Measurements from ENCODE around the gene SLC9A4.

SLC9A4 gene

DNA sequence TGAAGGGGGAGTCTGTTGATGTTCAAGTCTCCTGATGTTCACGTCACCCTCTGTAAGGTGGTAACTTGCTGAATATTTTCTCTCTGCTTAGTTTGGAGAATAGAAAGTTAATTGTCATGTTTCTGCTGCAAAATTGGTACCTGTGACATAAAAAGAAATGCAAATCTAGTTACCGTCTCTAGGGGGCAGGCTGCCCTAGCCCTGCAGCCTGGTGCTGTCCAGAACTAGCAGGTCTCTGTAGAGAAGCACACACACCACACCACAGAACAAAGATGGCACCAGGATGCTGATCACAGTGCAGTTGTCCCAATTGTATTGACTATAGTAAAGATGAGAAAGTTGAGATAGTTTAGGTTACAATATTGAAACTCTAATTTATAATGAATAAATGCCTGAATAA lies 47.0 kb downstream of the SLC9A4 start:
- H3K4me1 ChIP-seq (ENCODE audit: control insufficient read depth, low read length) = no peaks in the 10 kb centered on the region
- H3K4me3 ChIP-seq (ENCODE audit: low read length) = no peak overlapping the region

GRCh38 chr2:102520801-102521200 lies 47.8 kb downstream of the SLC9A4 start:
- no peaks in the 10 kb centered on the region for H3K79me2 ChIP-seq (ENCODE audit: control insufficient read depth, low read length)
- no peaks in the 10 kb centered on the region for H3K4me1 ChIP-seq (ENCODE audit: control insufficient read depth, low read length)
- H3K4me2 ChIP-seq (ENCODE audit: low read length) = no peak overlapping the region
- TF ChIP-seq CTCF (IDR thresholded peaks at IDR 0.05; ENCODE audit: low read depth, low read length, poor library complexity, severe bottlenecking) (no peak), EZH2phosphoT487 (IDR thresholded peaks at IDR 0.05; ENCODE audit: borderline replicate concordance, low read length) (no peak)
- 0 out of 2 replicates have a peak, but pooled peaks cover 2% of the 10 kb centered on the region for H3K27me3 ChIP-seq (ENCODE audit: control insufficient read depth, low read length)
- H3F3A ChIP-seq (ENCODE audit: control insufficient read depth, insufficient read depth) = no peaks in the 10 kb centered on the region
- H3K9me3 ChIP-seq (ENCODE audit: control insufficient read depth, insufficient read depth, low read length) = no peaks in the 10 kb centered on the region
- no peaks in the 10 kb centered on the region for H4K20me1 ChIP-seq (ENCODE audit: control insufficient read depth, insufficient read depth, low read depth, low read length)
- no peaks in the 10 kb centered on the region for H3K36me3 ChIP-seq (ENCODE audit: control insufficient read depth, low read length)
- no peaks in the 10 kb centered on the region for H3K9me2 ChIP-seq (replicated peaks; ENCODE audit: control insufficient read depth, low read length)
- no peak overlapping the region for H3K27ac ChIP-seq (ENCODE audit: low read depth, low read length)
- no peak overlapping the region for H3K4me3 ChIP-seq (ENCODE audit: low read length)

More for the DNA sequence above, 47.0 kb downstream of the SLC9A4 start:
- no peaks in the 10 kb centered on the region for H3K79me2 ChIP-seq (ENCODE audit: control insufficient read depth, low read length)
- H3K27ac ChIP-seq (ENCODE audit: low read depth, low read length) = no peak overlapping the region
- H3K4me2 ChIP-seq (ENCODE audit: low read length) = no peak overlapping the region
- H3K36me3 ChIP-seq (ENCODE audit: control insufficient read depth, low read length) = no peaks in the 10 kb centered on the region
- no peaks in the 10 kb centered on the region for H4K20me1 ChIP-seq (ENCODE audit: control insufficient read depth, insufficient read depth, low read depth, low read length)
- H3K9me3 ChIP-seq (ENCODE audit: control insufficient read depth, insufficient read depth, low read length) = no peaks in the 10 kb centered on the region
- H3K27me3 ChIP-seq (ENCODE audit: control insufficient read depth, low read length) = 0 out of 2 replicates have a peak, but pooled peaks cover 2% of the 10 kb centered on the region
- no peaks in the 10 kb centered on the region for H3K9me2 ChIP-seq (replicated peaks; ENCODE audit: control insufficient read depth, low read length)
- no peaks in the 10 kb centered on the region for H3F3A ChIP-seq (ENCODE audit: control insufficient read depth, insufficient read depth)
- no peak for TF ChIP-seq EZH2phosphoT487 (IDR thresholded peaks at IDR 0.05; ENCODE audit: borderline replicate concordance, low read length)
- TF ChIP-seq CTCF (IDR thresholded peaks at IDR 0.05; ENCODE audit: low read depth, low read length, poor library complexity, severe bottlenecking) = peak; percentile 76

- Histone ChIP-seq H3K79me2 (ENCODE audit: control insufficient read depth, low read length) (no peaks in the 10 kb centered on the region), H3K9me3 (ENCODE audit: control insufficient read depth, insufficient read depth, low read length) (no peaks in the 10 kb centered on the region), H3K9me2 (replicated peaks; ENCODE audit: control insufficient read depth, low read length) (no peaks in the 10 kb centered on the region), H3K4me3 (ENCODE audit: low read length) (no peak overlapping the region), H3K4me2 (ENCODE audit: low read length) (no peak overlapping the region), H3K4me1 (ENCODE audit: control insufficient read depth, low read length) (no peaks in the 10 kb centered on the region), H4K20me1 (ENCODE audit: control insufficient read depth, insufficient read depth, low read depth, low read length) (no peaks in the 10 kb centered on the region), H3K27me3 (ENCODE audit: control insufficient read depth, low read length) (no peaks in the 10 kb centered on the region), H3F3A (ENCODE audit: control insufficient read depth, insufficient read depth) (no peaks in the 10 kb centered on the region), H3K36me3 (ENCODE audit: control insufficient read depth, low read length) (no peaks in the 10 kb centered on the region), H3K27ac (ENCODE audit: low read depth, low read length) (no peak overlapping the region)
- TF ChIP-seq EZH2phosphoT487 (IDR thresholded peaks at IDR 0.05; ENCODE audit: borderline replicate concordance, low read length) = no peak
- no peak for TF ChIP-seq CTCF (IDR thresholded peaks at IDR 0.05; ENCODE audit: low read depth, low read length, poor library complexity, severe bottlenecking)
Measured at GRCh38 chr2:102522162-102522561, 49.1 kb downstream of the SLC9A4 start.
